GM21576 (cell line): ENCODE measurements around the gene SASH1.

Source experiments
- ATAC-seq: cut with Tn5 transposase; IDR thresholded peaks from one replicate; pipeline ENCODE4 v1.9.1; 2021; ENCODE audit warnings: mild to moderate bottlenecking, moderate library complexity; ENCODE audit not compliant: unreplicated experiment

The SASH1 gene

DNA sequence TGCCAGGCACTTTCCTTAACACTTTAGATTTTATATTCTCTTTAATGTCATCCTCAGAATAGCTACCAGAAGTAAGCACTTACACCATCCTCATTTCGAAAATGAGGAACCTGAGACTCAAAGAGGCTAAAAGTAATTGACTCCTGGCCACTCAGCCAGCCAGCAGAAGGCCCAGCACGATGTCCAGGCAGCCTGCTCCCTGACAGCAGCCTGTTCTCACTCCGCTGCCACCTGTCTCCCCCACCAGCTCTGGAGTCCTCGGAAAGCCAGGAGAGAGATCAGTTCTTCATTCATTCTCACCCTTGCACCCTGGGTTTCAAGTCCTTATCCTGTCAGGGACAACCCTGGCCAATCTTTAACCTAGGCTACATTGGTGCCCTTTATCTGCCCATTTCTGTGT lies 174.0 kb downstream of the SASH1 start:
- no peak for ATAC-seq

DNA sequence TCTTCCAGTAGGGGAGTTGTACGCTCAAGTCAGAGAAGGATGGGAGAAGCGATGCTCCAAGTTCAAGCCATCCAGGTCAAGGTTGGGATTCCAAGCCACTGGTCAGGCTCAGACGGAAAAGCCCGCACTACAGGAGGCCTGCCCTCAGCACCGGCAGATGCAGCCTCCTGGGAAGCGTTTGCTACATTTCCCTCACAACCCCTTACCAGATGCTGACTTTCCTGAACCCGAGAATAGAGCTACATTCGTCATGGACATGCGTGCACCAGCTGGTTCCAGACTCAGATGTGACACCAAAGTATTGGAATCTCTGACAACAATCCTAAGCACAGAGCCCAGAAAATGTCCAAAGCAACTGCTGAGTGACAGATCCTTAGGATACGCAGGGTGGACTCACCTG lies 174.8 kb downstream of the SASH1 start:
- ATAC-seq: no peak

DNA sequence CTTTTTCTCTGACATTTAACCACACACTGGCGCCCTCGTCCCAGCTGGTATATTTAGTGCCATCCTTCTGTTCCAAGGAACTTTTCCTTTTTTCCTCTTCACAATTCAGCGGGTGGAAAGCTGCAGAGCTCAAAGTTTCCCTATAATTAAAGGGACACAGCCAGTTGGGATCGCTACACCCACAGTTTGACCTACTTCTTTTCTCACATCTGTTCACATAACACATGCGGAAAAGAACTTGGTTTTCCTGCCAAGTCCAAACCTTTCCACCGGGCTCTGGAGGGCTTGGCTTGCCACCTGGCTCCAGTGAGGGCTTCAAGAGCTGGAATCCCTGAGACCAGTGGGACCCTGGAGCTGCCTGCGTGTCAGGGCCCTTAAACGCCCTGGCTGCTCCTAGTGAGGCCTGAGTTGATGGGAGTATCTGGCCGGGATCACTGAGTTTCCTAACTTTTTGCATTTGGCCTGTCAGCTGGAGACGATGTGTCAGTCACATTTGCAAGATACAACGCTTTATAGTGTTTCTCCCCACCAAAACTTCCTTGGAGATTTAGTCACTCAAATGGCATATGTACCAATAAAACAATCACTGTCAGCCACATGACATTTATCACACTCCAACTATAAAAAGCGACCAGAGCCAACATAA lies 176.0 kb downstream of the SASH1 start:
- ATAC-seq: no peak

DNA sequence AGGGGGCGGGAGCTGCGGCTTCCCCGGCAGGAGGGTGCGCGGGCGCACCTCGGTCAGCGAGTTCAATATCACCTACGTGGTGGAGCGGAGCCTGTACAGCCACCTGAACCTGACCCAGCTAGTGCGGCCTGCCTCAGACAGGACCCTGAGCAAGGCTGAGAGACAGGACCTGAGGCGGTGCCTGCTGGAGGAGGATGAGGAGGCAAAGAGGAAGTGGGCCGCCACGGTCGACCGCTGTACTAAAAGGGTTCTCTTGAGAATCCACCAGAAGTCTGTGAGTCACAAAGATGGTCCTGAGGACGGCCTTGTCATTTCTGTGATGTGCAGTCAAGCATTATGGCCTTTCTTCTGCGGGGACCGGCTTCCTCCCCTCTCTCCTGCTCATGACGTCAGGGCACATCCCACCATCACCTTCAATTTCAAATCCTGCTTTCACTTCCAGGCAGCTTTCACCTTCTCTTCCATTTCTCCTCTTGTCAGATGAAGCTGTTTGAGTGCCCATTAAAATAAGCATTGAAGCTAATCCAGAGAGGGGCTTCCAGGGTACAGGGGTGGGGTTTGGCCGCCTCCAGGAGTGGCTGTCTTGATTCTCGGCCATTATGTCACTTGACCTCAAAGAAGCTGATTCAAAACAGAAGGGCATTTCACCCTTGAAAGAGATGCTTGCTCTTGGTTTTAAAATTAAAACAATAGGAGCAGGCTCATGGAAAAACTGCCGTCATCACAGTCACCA lies 177.6 kb downstream of the SASH1 start:
- ATAC-seq: peak; percentile 94

DNA sequence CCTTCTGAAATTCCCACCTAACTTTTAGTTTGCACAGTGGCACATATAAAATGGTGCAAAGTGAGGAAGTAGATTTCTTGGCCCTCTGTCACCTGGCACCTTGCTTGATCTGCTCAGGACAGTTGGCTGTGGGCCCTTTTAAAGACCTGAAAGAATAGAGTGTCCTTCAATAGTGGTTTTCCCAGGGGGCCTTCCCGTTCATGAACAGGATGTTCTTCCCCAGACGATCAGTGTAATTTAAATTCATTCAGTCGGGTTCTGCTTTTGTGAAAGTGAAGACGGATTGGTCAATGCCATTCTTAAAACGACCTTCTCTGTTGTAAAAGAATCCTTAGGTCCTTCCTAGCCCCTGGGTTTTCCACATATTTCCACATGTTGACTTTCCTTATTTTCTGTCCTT lies 178.5 kb downstream of the SASH1 start:
- ATAC-seq: no peak

DNA sequence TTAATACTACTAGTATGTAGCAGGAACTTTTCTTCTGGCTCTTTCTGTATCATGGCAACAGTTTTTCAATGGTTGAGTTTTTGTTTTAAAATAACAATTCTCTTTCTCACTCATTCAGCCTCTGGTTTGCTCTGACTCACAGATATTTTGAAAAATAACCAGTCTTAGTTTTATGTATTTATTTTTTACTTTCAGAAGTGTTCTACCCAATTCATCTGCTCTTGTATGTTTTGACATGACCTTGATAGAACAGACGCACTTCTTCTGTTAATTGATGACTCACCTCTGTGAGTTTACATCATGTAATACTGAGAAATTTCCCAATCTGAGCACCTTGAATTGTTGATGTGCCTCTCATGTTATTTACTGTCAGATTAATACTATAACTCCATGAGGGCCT lies 178.9 kb downstream of the SASH1 start:
- ATAC-seq: no peak

DNA sequence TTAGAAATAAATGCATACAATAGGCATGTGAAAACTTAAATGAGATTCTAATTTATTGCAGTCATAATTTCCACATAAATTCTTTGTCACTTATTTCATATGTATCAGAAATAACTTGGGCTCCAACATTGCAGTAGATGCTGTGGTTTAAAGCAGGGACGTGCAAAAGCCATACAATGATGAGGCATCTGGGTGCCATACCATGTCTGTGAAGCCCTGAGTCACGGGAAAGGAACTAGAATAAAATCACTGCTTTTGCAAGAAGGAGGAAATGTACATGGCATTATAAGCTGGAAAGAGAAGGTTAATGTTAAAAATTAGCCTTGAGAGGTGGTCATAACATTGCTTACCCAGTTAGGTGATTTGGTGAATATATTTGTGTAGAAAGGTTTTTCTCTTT lies 180.4 kb downstream of the SASH1 start:
- no peak for ATAC-seq

DNA sequence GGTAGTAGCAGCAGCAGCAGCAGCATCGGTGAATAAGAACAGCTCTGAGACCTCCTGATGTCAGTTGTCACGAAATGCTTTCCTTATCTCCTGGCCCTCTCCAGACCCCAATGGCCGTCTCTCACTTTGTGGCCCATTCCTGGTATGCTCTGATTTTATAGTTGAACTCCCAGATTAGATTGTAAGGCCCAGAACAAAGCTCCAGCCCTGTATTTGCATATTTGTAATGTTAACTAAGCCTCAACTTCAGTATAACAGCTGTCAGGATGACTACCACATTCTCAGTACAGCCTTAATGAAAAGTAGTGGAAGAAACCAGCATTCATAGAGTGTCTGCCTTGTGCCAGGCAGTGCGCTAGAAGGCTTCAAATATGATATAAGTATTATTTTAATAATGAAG lies 180.9 kb downstream of the SASH1 start:
- ATAC-seq: no peak

DNA sequence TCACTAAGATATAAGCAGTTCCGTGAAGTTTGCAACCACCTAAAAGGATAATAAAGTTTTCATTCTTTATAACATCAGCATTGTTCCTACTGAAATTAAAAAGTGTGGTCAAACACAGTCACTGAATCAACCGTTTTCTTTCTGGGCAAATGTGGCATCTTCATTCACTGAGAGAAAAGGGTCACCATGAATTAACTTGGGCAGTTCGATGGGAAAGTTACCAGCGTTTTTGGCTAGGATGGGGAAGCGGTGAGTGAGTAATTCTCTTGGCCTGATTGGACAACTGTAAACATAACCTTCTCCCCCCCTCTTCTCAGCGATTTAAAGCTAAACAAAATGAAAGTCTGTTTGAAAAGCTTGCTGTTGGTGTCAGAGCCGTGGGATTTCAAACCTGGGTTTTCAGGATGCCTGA lies 181.8 kb downstream of the SASH1 start:
- ATAC-seq: no peak

DNA sequence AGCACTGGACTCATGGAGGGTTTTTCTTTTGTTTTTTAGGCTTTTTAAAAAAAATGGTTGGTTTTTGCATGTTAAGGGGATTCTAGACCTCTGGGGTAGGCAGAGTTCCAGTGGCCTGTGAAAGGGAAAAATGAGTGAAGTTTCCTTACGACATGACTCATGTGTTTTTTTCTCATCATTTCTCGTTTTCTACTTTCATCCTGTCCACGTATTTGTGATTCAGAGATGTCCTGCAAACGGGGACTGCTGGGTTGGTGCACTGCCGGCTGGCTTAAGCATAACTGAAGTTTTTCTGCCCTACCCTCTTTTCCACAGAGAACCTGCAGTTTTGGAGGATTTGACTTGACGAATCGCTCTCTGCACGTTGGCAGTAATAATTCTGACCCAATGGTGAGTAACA lies 182.3 kb downstream of the SASH1 start:
- ATAC-seq: no peak

DNA sequence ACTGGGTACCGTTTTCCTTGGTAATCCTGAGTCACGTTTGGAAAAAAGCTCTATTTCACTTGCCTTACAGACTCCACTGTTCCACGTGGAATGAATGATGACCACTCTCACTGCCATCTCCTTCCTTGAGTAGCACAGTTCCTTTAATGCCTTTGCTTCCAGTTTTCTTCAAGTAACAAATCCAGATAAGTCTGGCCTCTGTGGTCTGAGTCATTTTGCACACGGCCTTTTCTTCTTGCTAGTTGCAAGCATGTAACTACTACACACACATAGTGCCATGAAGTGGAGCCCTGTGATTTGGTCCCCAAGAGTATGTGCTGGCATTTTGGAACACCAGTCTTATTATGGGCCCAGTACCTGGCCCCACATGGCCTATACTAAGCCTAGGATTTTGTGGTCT lies 182.8 kb downstream of the SASH1 start:
- no peak for ATAC-seq

DNA sequence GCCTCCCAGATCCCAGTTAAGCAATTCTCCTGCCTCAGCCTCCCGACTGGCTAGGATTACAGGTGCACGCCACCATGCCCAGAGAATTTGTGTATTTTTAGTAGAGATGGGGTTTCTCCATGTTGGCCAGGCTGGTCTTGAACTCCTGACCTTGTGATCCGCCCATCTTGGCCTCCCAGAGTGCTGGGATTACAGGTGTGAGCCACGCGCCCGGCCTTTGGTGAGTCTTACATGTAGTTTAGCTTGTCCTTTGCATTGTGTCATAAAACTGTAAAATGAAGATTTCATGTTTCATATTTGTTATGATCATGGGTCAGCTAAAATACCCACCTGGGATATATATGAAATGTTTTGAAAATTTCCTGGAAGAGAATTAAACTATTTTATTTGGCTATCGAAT lies 183.5 kb downstream of the SASH1 start:
- ATAC-seq: no peak

DNA sequence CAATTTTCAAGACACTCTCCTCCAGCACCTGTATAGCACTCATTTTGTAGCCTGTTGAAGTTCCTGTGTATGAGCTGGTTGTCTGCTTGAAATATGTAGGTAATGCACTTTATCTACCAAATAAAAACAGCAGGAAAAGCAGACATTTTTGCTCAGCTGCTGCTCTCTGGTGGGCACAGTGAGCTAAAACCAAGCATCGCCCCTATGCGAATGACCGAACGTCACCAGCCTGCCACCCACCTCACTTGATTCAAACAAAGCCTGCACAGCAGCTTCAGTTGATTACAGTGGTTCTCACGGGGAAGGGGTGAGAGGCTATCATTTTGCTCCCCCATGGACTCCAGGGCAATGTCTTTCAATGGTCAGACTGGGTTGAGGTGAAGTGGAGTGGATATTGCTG lies 185.7 kb downstream of the SASH1 start:
- no peak for ATAC-seq

DNA sequence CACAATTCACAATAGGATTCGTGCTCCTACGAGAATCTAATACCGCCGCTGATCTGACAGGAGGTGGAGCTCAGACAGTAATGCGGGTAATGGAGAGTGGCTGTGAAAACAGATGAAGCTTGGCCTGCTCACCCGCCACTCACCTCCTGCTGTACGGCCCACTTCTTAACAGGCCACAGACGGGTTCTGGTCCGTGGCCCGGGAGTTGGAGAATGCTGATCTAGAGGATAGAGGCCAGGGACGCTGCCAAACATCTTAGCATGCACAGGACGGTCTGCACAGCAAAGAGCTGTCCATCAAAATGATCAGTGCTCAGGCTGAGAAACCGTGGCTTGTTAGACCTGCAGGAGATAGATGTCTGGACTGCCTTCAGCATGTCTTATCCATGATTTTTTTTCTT lies 186.4 kb downstream of the SASH1 start:
- ATAC-seq: no peak

DNA sequence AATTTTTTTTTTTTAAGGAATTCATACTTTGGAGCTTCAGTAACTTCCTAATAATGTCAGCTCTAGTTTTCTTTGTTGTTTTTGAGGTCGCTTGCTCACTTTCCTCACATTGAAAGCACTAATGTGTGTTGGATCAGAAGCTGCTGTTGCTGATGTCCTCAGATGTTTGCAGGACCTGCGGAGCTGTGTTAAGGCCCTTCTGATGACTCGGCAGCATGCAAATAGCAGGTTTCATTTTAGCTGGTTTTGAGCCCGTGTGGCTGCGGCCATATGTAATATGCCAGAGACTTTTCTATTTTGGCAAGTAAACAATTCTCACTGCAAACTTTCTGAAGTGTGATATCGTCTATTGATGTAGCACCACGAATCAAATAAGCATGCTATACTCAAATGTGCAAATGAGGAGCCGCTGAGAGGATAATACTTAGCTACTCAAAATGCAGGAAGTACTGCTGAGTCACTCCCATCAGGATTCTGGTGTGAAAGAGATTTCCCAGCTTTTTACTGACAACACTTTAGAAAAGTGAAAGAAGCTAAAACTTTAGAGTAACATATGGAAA lies 187.8 kb downstream of the SASH1 start:
- peak; percentile 72 for ATAC-seq

DNA sequence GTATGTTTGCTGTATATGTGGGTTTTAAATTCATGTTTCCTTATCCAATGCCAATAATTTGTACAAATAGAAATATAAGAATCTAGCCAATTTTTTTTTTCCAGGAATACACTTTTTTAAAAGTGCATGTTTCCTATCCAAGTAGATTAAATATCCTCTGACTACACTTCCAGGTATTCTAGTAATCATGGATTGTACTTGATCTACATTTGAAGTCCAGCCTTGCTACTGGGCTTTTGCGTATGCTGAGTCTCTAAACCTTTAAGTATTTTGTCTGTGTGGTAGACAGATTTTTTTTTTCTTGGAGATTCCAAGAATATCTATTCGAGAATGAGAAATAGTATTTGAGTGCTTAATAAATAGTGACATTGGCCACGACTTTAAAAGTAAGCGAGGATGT lies 188.3 kb downstream of the SASH1 start:
- ATAC-seq: no peak

DNA sequence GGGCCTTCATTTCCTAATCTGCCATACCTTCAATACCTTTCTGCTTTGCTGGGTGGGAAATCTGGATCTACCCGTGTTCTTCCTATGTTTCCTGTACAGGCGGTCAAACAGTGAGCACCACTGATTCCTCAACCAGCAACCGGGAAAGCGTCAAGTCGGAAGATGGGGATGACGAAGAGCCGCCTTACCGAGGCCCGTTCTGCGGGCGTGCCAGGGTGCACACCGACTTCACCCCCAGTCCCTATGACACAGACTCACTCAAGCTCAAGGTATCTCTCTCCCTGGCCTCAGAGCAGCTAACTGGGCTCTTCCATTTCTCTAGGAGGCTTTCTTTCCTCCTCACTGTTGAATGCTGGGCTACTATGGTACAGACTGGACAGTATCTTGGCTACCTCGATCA lies 190.1 kb downstream of the SASH1 start:
- no peak for ATAC-seq

DNA sequence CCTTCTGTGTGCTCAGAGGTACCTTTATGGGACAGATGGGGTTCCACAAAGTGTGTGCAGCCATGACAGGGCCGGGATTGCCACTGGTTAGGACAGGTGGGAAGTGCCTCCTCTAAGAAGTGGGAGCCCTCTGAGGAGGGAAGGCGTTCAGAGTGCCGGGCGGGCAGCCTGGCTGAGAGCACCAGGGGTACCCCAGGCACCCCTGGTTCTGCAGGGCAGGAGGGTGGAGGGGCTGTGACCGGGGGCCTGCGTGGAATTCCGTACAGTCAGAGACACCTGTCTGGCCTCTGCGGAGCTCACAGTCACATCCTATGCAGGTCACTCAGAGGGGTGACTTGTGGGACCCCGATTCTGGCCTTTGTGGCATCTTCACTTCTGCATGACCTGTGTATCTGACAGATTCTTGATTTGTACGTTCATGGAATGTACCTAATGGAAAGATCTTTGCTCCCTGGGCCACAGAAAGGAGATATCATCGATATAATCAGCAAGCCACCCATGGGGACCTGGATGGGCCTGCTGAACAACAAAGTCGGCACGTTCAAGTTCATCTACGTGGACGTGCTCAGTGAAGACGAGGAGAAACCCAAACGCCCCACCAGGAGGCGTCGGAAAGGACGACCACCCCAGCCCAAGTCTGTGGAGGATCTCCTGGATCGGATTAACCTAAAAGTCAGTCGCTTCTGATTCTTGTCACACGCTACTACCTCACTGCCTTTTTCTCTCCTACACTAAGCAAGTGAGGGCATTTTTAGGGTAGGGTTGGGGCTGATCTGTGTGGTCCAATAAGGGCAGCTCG lies 190.9 kb downstream of the SASH1 start:
- ATAC-seq: no peak

DNA sequence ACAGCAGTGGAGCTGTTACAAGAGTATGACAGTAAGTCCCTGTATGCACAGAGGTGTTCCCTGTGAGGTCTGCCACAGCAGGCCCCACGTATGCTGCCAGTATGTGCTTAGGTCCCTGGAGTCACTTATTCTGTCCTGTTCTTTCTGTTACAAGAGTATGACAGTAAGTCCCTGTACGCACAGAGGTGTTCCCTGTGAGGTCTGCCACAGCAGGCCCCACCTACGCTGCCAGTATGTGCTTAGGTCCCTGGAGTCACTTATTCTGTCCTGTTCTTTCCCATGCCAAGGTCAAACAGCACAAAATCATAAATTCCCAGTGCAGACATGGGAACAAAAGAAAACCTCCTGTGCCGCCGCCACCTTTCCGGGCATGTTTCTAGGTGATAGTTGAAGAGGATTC lies 192.2 kb downstream of the SASH1 start:
- no peak for ATAC-seq

DNA sequence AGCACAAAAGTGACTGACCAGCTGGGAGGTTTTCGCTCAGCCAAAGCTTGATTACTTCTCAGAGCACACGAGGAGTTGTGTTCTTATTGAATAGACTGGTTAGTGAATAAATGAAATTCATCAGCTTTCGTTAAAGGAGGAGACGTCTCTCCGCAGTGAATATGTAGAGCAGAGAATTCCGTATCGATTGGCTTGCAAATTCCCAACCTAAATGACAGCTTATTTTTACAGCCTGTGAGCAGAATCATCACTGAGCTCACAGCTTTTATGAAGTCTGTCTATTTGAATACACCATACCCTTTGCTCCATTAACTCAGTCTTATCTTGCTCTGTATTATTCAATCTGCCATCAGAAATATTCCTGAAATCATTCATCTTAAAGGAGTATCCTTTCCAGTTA lies 192.7 kb downstream of the SASH1 start:
- ATAC-seq: no peak

DNA sequence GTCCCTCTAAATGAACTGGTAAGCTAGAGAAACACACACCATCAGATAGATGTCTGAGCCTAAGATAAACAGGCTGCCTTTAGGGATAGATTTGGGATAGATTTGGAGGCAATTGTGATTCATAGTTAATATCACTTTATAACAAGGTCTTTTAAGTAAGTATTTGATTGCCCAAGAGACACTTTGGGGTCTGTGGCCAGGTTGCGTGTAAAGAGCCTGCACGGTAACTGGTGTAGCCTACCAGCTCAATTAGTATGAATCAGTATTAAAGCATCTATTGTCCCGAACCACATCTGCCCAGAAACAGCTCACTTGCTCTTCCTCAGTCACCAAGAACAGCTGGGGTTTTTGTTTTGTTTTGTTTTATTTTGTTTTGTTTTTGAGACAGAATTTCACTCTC lies 193.3 kb downstream of the SASH1 start:
- no peak for ATAC-seq
